ENCODE data around the gene TOB1.
"Not testable (repeated sequence)": the region's sequence is repeated elsewhere in the genome, so short reads cannot be mapped to it uniquely, and the experiment has no call there.

TOB1 gene

GRCh38 chr17:50898369-50899004, 32.3 kb upstream of the TOB1 start:
- no peaks in the 10 kb centered on the region for H3K9me3 ChIP-seq (ENCODE audit: control insufficient read depth, low read length)
- H3K27me3 ChIP-seq (replicated peaks; ENCODE audit: control insufficient read depth, insufficient read depth, low read length, poor library complexity, severe bottlenecking) = no peaks in the 10 kb centered on the region
- no peak overlapping the region for H3K4me3 ChIP-seq (ENCODE audit: insufficient read depth, low read depth, low read length, poor library complexity, severe bottlenecking)
- H3K27ac ChIP-seq (ENCODE audit: insufficient read depth, low read length, poor library complexity, severe bottlenecking) = no peak overlapping the region
- no peak for DNase-seq
- peaks cover 10% of the 10 kb centered on the region for H3K4me1 ChIP-seq (ENCODE audit: control insufficient read depth, insufficient read depth, low read length, poor library complexity, severe bottlenecking)
- no peaks in the 10 kb centered on the region for H3K36me3 ChIP-seq (ENCODE audit: control insufficient read depth, insufficient read depth, low read length)

- not testable (repeated sequence) for H3K36me3 ChIP-seq (ENCODE audit: control insufficient read depth, insufficient read depth, low read length); H3K27me3 ChIP-seq (replicated peaks; ENCODE audit: control insufficient read depth, insufficient read depth, low read length, poor library complexity, severe bottlenecking); H3K9me3 ChIP-seq (ENCODE audit: control insufficient read depth, low read length); H3K27ac ChIP-seq (ENCODE audit: insufficient read depth, low read length, poor library complexity, severe bottlenecking); DNase-seq; H3K4me1 ChIP-seq (ENCODE audit: control insufficient read depth, insufficient read depth, low read length, poor library complexity, severe bottlenecking); H3K4me3 ChIP-seq (ENCODE audit: insufficient read depth, low read depth, low read length, poor library complexity, severe bottlenecking)
Measured at GRCh38 chr17:50894513-50894912, 28.4 kb upstream of the TOB1 start.

- no peak overlapping the region for H3K4me3 ChIP-seq (ENCODE audit: insufficient read depth, low read depth, low read length, poor library complexity, severe bottlenecking)
- H3K4me1 ChIP-seq (ENCODE audit: control insufficient read depth, insufficient read depth, low read length, poor library complexity, severe bottlenecking) = no peaks in the 10 kb centered on the region
- DNase-seq = no peak
- H3K9me3 ChIP-seq (ENCODE audit: control insufficient read depth, low read length) = no peaks in the 10 kb centered on the region
- no peaks in the 10 kb centered on the region for H3K36me3 ChIP-seq (ENCODE audit: control insufficient read depth, insufficient read depth, low read length)
- H3K27ac ChIP-seq (ENCODE audit: insufficient read depth, low read length, poor library complexity, severe bottlenecking) = no peak overlapping the region
- no peaks in the 10 kb centered on the region for H3K27me3 ChIP-seq (replicated peaks; ENCODE audit: control insufficient read depth, insufficient read depth, low read length, poor library complexity, severe bottlenecking)
Measured at GRCh38 chr17:50893183-50893993, 27.2 kb upstream of the TOB1 start.

- Histone ChIP-seq H3K4me1 (ENCODE audit: control insufficient read depth, insufficient read depth, low read length, poor library complexity, severe bottlenecking) (peaks cover 5% of the 10 kb centered on the region), H3K36me3 (ENCODE audit: control insufficient read depth, insufficient read depth, low read length) (no peaks in the 10 kb centered on the region), H3K9me3 (ENCODE audit: control insufficient read depth, low read length) (no peaks in the 10 kb centered on the region), H3K27me3 (replicated peaks; ENCODE audit: control insufficient read depth, insufficient read depth, low read length, poor library complexity, severe bottlenecking) (no peaks in the 10 kb centered on the region), H3K27ac (ENCODE audit: insufficient read depth, low read length, poor library complexity, severe bottlenecking) (no peak overlapping the region), H3K4me3 (ENCODE audit: insufficient read depth, low read depth, low read length, poor library complexity, severe bottlenecking) (no peak overlapping the region)
- DNase-seq = no peak
Measured at GRCh38 chr17:50892101-50892776, 26.1 kb upstream of the TOB1 start.

GRCh38 chr17:50891577-50891989, 25.4 kb upstream of the TOB1 start:
- no peak for DNase-seq
- H3K27ac ChIP-seq (ENCODE audit: insufficient read depth, low read length, poor library complexity, severe bottlenecking) = no peak overlapping the region
- H3K4me3 ChIP-seq (ENCODE audit: insufficient read depth, low read depth, low read length, poor library complexity, severe bottlenecking) = no peak overlapping the region
- H3K36me3 ChIP-seq (ENCODE audit: control insufficient read depth, insufficient read depth, low read length) = no peaks in the 10 kb centered on the region
- no peaks in the 10 kb centered on the region for H3K9me3 ChIP-seq (ENCODE audit: control insufficient read depth, low read length)
- peaks cover 11% of the 10 kb centered on the region for H3K4me1 ChIP-seq (ENCODE audit: control insufficient read depth, insufficient read depth, low read length, poor library complexity, severe bottlenecking)
- no peaks in the 10 kb centered on the region for H3K27me3 ChIP-seq (replicated peaks; ENCODE audit: control insufficient read depth, insufficient read depth, low read length, poor library complexity, severe bottlenecking)

GRCh38 chr17:50890675-50891516, 24.7 kb upstream of the TOB1 start:
- Histone ChIP-seq H3K27ac (ENCODE audit: insufficient read depth, low read length, poor library complexity, severe bottlenecking) (no peak overlapping the region), H3K9me3 (ENCODE audit: control insufficient read depth, low read length) (no peaks in the 10 kb centered on the region), H3K27me3 (replicated peaks; ENCODE audit: control insufficient read depth, insufficient read depth, low read length, poor library complexity, severe bottlenecking) (no peaks in the 10 kb centered on the region), H3K4me3 (ENCODE audit: insufficient read depth, low read depth, low read length, poor library complexity, severe bottlenecking) (no peak overlapping the region), H3K36me3 (ENCODE audit: control insufficient read depth, insufficient read depth, low read length) (no peaks in the 10 kb centered on the region), H3K4me1 (ENCODE audit: control insufficient read depth, insufficient read depth, low read length, poor library complexity, severe bottlenecking) (peaks cover 11% of the 10 kb centered on the region)
- DNase-seq = no peak

GRCh38 chr17:50889528-50890118, 23.5 kb upstream of the TOB1 start:
- H3K9me3 ChIP-seq (ENCODE audit: control insufficient read depth, low read length) = no peaks in the 10 kb centered on the region
- H3K36me3 ChIP-seq (ENCODE audit: control insufficient read depth, insufficient read depth, low read length) = no peaks in the 10 kb centered on the region
- no peak overlapping the region for H3K4me3 ChIP-seq (ENCODE audit: insufficient read depth, low read depth, low read length, poor library complexity, severe bottlenecking)
- DNase-seq = no peak
- peaks cover 11% of the 10 kb centered on the region for H3K4me1 ChIP-seq (ENCODE audit: control insufficient read depth, insufficient read depth, low read length, poor library complexity, severe bottlenecking)
- H3K27ac ChIP-seq (ENCODE audit: insufficient read depth, low read length, poor library complexity, severe bottlenecking) = no peak overlapping the region
- no peaks in the 10 kb centered on the region for H3K27me3 ChIP-seq (replicated peaks; ENCODE audit: control insufficient read depth, insufficient read depth, low read length, poor library complexity, severe bottlenecking)

- H3K4me3 ChIP-seq (ENCODE audit: insufficient read depth, low read depth, low read length, poor library complexity, severe bottlenecking) = no peak overlapping the region
- no peak overlapping the region for H3K27ac ChIP-seq (ENCODE audit: insufficient read depth, low read length, poor library complexity, severe bottlenecking)
- peaks cover 11% of the 10 kb centered on the region for H3K4me1 ChIP-seq (ENCODE audit: control insufficient read depth, insufficient read depth, low read length, poor library complexity, severe bottlenecking)
- no peak for DNase-seq
- H3K9me3 ChIP-seq (ENCODE audit: control insufficient read depth, low read length) = no peaks in the 10 kb centered on the region
- H3K27me3 ChIP-seq (replicated peaks; ENCODE audit: control insufficient read depth, insufficient read depth, low read length, poor library complexity, severe bottlenecking) = no peaks in the 10 kb centered on the region
- H3K36me3 ChIP-seq (ENCODE audit: control insufficient read depth, insufficient read depth, low read length) = no peaks in the 10 kb centered on the region
Measured at GRCh38 chr17:50887705-50888245, 21.6 kb upstream of the TOB1 start.
